GM21825 (cell line): ENCODE data around the gene SARDH.

Experiments
- ATAC-seq: cut with Tn5 transposase; IDR thresholded peaks from one replicate; pipeline ENCODE4 v1.9.1; 2021; ENCODE audit warnings: mild to moderate bottlenecking, moderate library complexity; ENCODE audit not compliant: unreplicated experiment

SARDH gene

GRCh38 chr9:133703591-133704399 is 34.4 kb downstream of the SARDH start:
- ATAC-seq = no peak

GRCh38 chr9:133702798-133703590 is 35.2 kb downstream of the SARDH start:
- ATAC-seq = no peak

- ATAC-seq = no peak
Measured at GRCh38 chr9:133701981-133702797, 36.0 kb downstream of the SARDH start.

- no peak for ATAC-seq
Measured at GRCh38 chr9:133701321-133701980, 36.7 kb downstream of the SARDH start.

GRCh38 chr9:133700819-133701320 is 37.3 kb downstream of the SARDH start:
- ATAC-seq = no peak

GRCh38 chr9:133699546-133699945 is 38.6 kb downstream of the SARDH start:
- no peak for ATAC-seq

GRCh38 chr9:133696071-133696472 is 42.1 kb downstream of the SARDH start:
- ATAC-seq = no peak

- ATAC-seq = no peak
Measured at GRCh38 chr9:133694686-133695085, 43.5 kb downstream of the SARDH start.

GRCh38 chr9:133693703-133694529 is 44.2 kb downstream of the SARDH start:
- no peak for ATAC-seq

GRCh38 chr9:133693116-133693515 is 45.0 kb downstream of the SARDH start:
- ATAC-seq = no peak

- ATAC-seq = no peak
Measured at GRCh38 chr9:133692364-133692985, 45.7 kb downstream of the SARDH start.

- ATAC-seq = no peak
Measured at GRCh38 chr9:133691626-133692363, 46.4 kb downstream of the SARDH start.

GRCh38 chr9:133691191-133691590 is 47.0 kb downstream of the SARDH start:
- no peak for ATAC-seq

- ATAC-seq = no peak
Measured at GRCh38 chr9:133690081-133690561, 48.0 kb downstream of the SARDH start.

- ATAC-seq = no peak
Measured at GRCh38 chr9:133689151-133689763, 48.9 kb downstream of the SARDH start.

GRCh38 chr9:133687856-133688761 is 50.0 kb downstream of the SARDH start:
- no peak for ATAC-seq
